ENCODE measurements around the gene GRAMD4. TPM values are rescaled to one million over a fixed set of nuclear protein-coding genes. Genes with fewer than 3 reads are reported as not detected.

GRAMD4 gene
- total and polyA plus RNA-seq, 2 donors (not counting 1 experiment from before 2014, with no cell fraction given), result 17.0 to 88.1 TPM

DNA sequence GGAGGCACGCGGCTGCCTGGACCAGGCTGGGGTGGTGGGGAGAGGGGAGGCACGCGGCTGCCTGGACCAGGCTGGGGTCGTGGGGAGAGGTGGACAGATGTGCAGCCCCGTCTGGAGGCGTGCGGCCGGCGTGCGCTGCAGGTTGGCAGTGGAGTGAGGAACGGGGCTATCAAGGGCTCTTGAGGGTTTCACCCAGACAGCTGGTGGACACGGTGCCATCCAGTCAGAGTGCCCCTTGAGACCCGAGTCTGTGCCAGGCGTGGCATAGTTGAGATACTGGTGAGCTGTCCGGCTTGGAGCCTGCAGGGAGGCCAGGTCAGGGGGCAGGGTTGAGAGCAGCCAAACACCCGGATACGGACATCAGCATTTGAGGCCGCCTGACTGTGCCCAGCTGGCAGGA, 1.5 kb upstream of the GRAMD4 start:
- H3K27ac Mint-ChIP-seq, result peak overlapping the region; percentile 50
- POLR2A ChIA-PET, result no interaction called here
- TF ChIP-seq EZH2 (IDR thresholded peaks at IDR 0.05; ENCODE audit: borderline replicate concordance, insufficient read depth, low read depth, low read length, poor library complexity, severe bottlenecking), result no peak
- TF ChIP-seq, protein P1, sequence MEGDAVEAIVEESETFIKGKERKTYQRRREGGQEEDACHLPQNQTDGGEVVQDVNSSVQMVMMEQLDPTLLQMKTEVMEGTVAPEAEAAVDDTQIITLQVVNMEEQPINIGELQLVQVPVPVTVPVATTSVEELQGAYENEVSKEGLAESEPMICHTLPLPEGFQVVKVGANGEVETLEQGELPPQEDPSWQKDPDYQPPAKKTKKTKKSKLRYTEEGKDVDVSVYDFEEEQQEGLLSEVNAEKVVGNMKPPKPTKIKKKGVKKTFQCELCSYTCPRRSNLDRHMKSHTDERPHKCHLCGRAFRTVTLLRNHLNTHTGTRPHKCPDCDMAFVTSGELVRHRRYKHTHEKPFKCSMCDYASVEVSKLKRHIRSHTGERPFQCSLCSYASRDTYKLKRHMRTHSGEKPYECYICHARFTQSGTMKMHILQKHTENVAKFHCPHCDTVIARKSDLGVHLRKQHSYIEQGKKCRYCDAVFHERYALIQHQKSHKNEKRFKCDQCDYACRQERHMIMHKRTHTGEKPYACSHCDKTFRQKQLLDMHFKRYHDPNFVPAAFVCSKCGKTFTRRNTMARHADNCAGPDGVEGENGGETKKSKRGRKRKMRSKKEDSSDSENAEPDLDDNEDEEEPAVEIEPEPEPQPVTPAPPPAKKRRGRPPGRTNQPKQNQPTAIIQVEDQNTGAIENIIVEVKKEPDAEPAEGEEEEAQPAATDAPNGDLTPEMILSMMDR (IDR thresholded peaks at IDR 0.05), result no peak
- CTCF ChIA-PET, result interaction anchor here (0.7 kb wide), 1 partner anchor 55 kb away, joined by 3 read pairs; no protein-coding TSS in a partner anchor
- peaks cover 42% of the 10 kb centered on the region for H4K20me1 ChIP-seq (ENCODE audit: control insufficient read depth, insufficient read depth, low read length, poor library complexity, severe bottlenecking)
- peaks cover 57% of the 10 kb centered on the region for H3K4me1 Mint-ChIP-seq
- H3K9me3 Mint-ChIP-seq (ENCODE audit: insufficient read depth), result no peaks in the 10 kb centered on the region
- no peaks in the 10 kb centered on the region for H3K27me3 Mint-ChIP-seq
- H3K27me3 ChIP-seq (replicated peaks in 1 of 4; ENCODE audit: control extremely low read depth in 1 of 4, control insufficient read depth in 3 of 4, insufficient read depth in 4 of 4, low read length in 3 of 4), result no peaks in the 10 kb centered on the region
- H3K4me2 ChIP-seq (replicated peaks; ENCODE audit: low read depth, low read length, poor library complexity, severe bottlenecking), result no peak overlapping the region
- no peak for DNase-seq
- H3K79me2 ChIP-seq (ENCODE audit: control insufficient read depth, insufficient read depth, low read length), result peaks cover 52% of the 10 kb centered on the region
- no peak overlapping the region for H3K4me3 ChIP-seq (ENCODE audit: control extremely low read depth in 1 of 5, extremely low read depth in 1 of 5, insufficient read depth in 1 of 5, low read depth in 2 of 5, low read length in 4 of 5)
- ATAC-seq (ENCODE audit: low read depth), result no peak
- intact Hi-C loops (cut with micrococcal nuclease), result no loop called here
- H2AFZ ChIP-seq (ENCODE audit: insufficient read depth, low read depth, low read length, poor library complexity, severe bottlenecking), result no peak overlapping the region
- no peak overlapping the region for H3K9ac ChIP-seq (ENCODE audit: low read length)
- H3K36me3 ChIP-seq (replicated peaks in 1 of 2; ENCODE audit: control extremely low read depth in 1 of 2, control insufficient read depth in 1 of 2, extremely low read depth in 1 of 2, insufficient read depth in 2 of 2, low read length in 1 of 2), result no peaks in the 10 kb centered on the region
- H3K27ac ChIP-seq (ENCODE audit: low read length in 2 of 2), result no peak overlapping the region
- H3K4me1 ChIP-seq (ENCODE audit: control insufficient read depth in 2 of 2, insufficient read depth in 2 of 2, low read length in 2 of 2), result peaks cover 23 to 52% of the 10 kb centered on the region in 2 donors
- H3K4me3 Mint-ChIP-seq, result no peak overlapping the region
- H3K9me3 ChIP-seq (ENCODE audit: control extremely low read depth in 1 of 3, control insufficient read depth in 2 of 3, insufficient read depth in 1 of 3, low read length in 2 of 3), result no peaks in the 10 kb centered on the region
- 89% methylated on average over 19 of the region's 19 CpGs for WGBS (ENCODE audit: insufficient coverage)

DNA sequence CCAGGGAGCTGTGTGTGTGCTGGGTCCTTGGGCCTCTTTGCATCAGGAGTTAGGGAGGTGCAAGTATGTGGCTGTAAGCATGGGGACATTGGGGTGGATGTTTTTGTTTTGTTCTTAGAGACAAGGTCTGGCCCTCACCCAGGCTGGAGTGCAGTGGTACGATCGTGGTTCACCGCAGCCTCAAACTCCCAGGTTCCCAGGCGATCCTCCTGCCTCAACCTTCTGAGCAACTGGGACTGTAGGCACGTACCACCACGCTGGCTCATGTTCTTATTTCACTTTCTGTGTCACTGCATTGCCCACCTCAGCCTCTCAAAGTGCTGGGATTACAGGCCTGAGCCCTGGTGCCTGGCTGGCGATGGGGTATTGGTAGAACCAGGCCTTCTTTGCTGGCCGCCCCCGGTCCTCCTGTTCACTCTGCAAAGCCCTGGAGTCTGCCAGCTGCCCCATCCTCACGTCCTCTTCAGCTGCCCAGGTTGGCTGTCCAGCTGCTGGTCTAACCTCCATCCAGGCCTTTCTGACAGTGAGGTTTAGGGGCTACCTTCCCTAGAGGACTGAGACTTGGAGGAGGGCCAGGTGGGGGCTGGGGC, 851 bp upstream of the GRAMD4 start:
- no peak for ATAC-seq (ENCODE audit: low read depth)
- no peaks in the 10 kb centered on the region for H3K27me3 Mint-ChIP-seq
- 73% methylated on average over 10 of the region's 10 CpGs for WGBS (ENCODE audit: insufficient coverage)

More for the DNA sequence above, 851 bp upstream of the GRAMD4 start:
- H3K4me2 ChIP-seq (replicated peaks; ENCODE audit: low read depth, low read length, poor library complexity, severe bottlenecking), result no peak overlapping the region
- H3K79me2 ChIP-seq (ENCODE audit: control insufficient read depth, insufficient read depth, low read length), result peaks cover 52% of the 10 kb centered on the region
- Mint-ChIP-seq H3K4me3 (no peak overlapping the region), H3K4me1 (peaks cover 57% of the 10 kb centered on the region), H3K9me3 (ENCODE audit: insufficient read depth) (no peaks in the 10 kb centered on the region), H3K27ac (no peak overlapping the region)
- no peak overlapping the region for H3K27ac ChIP-seq (ENCODE audit: low read length in 2 of 2)
- no peaks in the 10 kb centered on the region for H3K27me3 ChIP-seq (replicated peaks in 1 of 4; ENCODE audit: control extremely low read depth in 1 of 4, control insufficient read depth in 3 of 4, insufficient read depth in 4 of 4, low read length in 3 of 4)
- no peak for DNase-seq
- H3K9me3 ChIP-seq (ENCODE audit: control extremely low read depth in 1 of 3, control insufficient read depth in 2 of 3, insufficient read depth in 1 of 3, low read length in 2 of 3), result no peaks in the 10 kb centered on the region
- H2AFZ ChIP-seq (ENCODE audit: insufficient read depth, low read depth, low read length, poor library complexity, severe bottlenecking), result no peak overlapping the region
- no peak for TF ChIP-seq EZH2 (IDR thresholded peaks at IDR 0.05; ENCODE audit: borderline replicate concordance, insufficient read depth, low read depth, low read length, poor library complexity, severe bottlenecking)
- TF ChIP-seq, protein P1 (IDR thresholded peaks at IDR 0.05), result no peak
- intact Hi-C loops (cut with micrococcal nuclease), result no loop called here
- CTCF ChIA-PET, result interaction anchor here (0.7 kb wide), 1 partner anchor 56 kb away, joined by 3 read pairs; no protein-coding TSS in a partner anchor
- H3K36me3 ChIP-seq (replicated peaks in 1 of 2; ENCODE audit: control extremely low read depth in 1 of 2, control insufficient read depth in 1 of 2, extremely low read depth in 1 of 2, insufficient read depth in 2 of 2, low read length in 1 of 2), result no peaks in the 10 kb centered on the region
- H4K20me1 ChIP-seq (ENCODE audit: control insufficient read depth, insufficient read depth, low read length, poor library complexity, severe bottlenecking), result peaks cover 46% of the 10 kb centered on the region
- H3K4me3 ChIP-seq (ENCODE audit: control extremely low read depth in 1 of 5, extremely low read depth in 1 of 5, insufficient read depth in 1 of 5, low read depth in 2 of 5, low read length in 4 of 5), result no peak overlapping the region
- POLR2A ChIA-PET, result interaction anchor here (0.6 kb wide), 1 partner anchor 32 kb away, joined by 3 read pairs; no protein-coding TSS in a partner anchor
- H3K4me1 ChIP-seq (ENCODE audit: control insufficient read depth in 2 of 2, insufficient read depth in 2 of 2, low read length in 2 of 2), result peaks cover 23 to 52% of the 10 kb centered on the region in 2 donors
- no peak overlapping the region for H3K9ac ChIP-seq (ENCODE audit: low read length)

Data from B cell (primary cell).